IPS-15b (cell line): Measurements from ENCODE around the gene CAPN10.

Experiments
- H3K27me3 ChIP-seq: one replicate; pipeline ENCODE4 v1.6.1; 2013; ENCODE audit warnings: low read length; ENCODE audit not compliant: control insufficient read depth, insufficient read depth
- H3K36me3 ChIP-seq: one replicate; pipeline ENCODE4 v1.6.1; 2013; ENCODE audit warnings: low read length; ENCODE audit not compliant: control insufficient read depth, insufficient read depth
- H3K4me1 ChIP-seq: one replicate; pipeline ENCODE4 v1.6.1; 2013; ENCODE audit warnings: mild to moderate bottlenecking, low read length; ENCODE audit not compliant: control insufficient read depth, insufficient read depth
- H3K4me3 ChIP-seq: one replicate; pipeline ENCODE4 v1.5.1; 2013; ENCODE audit warnings: low read depth, low read length
- H3K9ac ChIP-seq: one replicate; pipeline ENCODE4 v1.6.1; 2013; ENCODE audit warnings: low read depth, mild to moderate bottlenecking, low read length
- H3K9me3 ChIP-seq: one replicate; pipeline ENCODE4 v1.6.1; 2013; ENCODE audit warnings: mild to moderate bottlenecking, low read length; ENCODE audit not compliant: control insufficient read depth, insufficient read depth

Gene CAPN10

DNA sequence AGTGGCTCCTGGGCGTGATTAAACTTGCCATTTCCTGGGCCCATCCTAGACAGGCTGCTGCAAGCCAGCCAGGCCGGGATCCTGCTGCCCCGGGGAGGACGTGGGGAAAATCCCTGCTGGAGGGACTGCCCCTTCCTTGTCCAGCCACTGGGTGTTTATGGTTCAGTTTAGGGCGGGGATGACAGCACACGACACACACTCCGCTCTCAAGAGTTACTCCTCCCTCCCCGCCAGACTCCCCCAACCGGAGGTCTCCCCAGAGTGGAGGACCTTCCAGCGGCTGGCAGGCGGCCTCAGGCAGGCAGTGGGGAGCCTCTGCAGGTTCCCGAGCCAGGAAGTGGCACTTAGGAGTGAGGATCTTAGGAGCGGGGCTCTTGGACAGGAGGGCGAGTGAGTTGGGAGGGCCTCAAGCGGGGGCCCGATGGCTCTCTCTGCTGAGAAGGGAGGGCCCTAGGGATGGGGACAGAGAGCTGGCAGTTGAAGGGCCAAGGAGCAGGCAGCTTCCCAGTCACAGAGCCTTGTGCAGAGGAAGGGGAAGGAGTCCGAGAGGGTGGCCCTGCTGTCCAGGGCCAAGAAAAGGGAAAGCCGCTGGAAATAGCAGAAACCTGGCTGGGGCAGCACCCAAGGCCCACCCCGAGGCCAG, 33.1 kb downstream of the CAPN10 start:
- no peak overlapping the region for H3K4me3 ChIP-seq
- no peaks in the 10 kb centered on the region for H3K4me1 ChIP-seq
- no peaks in the 10 kb centered on the region for H3K36me3 ChIP-seq
- no peak overlapping the region for H3K9ac ChIP-seq
- peaks cover 4% of the 10 kb centered on the region for H3K9me3 ChIP-seq
- H3K27me3 ChIP-seq, result no peaks in the 10 kb centered on the region

DNA sequence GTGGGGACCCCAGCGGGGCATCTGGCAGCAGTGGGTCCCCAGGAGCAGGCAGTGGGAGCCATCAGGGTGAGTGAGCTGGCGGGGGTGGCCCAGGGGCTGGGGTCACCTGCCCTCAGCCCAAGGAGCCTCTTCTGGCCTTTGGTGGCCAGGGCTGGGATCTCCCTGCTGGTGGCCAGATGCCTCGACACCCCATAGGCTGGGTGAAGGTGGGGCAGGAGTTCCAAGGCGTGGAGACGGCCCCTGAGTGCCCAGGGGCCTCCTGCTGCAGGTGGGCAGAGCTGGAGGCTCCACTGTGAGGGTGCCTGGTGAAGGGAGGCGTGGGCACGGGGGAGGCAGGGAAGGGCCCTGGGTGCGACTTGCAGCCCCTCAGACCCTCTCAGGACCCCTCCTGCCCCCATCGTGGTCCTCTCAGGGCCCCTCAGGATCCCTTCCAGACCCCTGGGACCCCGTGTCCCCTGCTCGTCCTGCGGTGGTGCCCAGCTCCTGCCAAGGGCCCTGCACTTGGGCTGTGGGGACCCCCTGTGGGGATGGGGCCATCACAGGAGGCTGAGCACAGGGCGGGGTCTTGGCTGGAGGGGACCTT, 33.7 kb downstream of the CAPN10 start:
- H3K9me3 ChIP-seq, result peaks cover 4% of the 10 kb centered on the region
- no peak overlapping the region for H3K9ac ChIP-seq
- H3K36me3 ChIP-seq, result no peaks in the 10 kb centered on the region
- no peaks in the 10 kb centered on the region for H3K4me1 ChIP-seq
- H3K4me3 ChIP-seq, result no peak overlapping the region
- no peaks in the 10 kb centered on the region for H3K27me3 ChIP-seq

DNA sequence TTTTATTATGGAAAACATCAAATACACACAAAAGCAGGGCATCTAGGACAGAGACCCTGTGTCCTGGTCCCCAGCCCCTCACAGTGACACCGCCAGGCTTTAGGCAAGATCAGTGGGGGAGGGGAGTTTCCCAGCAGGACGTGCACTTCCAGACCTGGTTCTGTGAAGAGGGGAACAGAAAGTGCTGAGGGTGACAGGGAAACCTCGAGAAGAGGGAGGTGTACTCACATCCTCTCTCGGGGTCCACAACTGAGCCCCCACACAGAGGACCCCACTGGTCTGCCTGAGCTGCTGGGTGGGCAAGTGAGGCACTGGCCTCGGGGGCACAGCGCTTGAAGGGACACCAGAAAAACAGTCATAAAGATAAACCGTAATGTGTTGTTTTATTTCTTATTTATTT, 34.3 kb downstream of the CAPN10 start:
- Histone ChIP-seq H3K4me1 (no peaks in the 10 kb centered on the region), H3K36me3 (no peaks in the 10 kb centered on the region), H3K4me3 (no peak overlapping the region), H3K9me3 (peaks cover 4% of the 10 kb centered on the region), H3K27me3 (no peaks in the 10 kb centered on the region), H3K9ac (no peak overlapping the region)

DNA sequence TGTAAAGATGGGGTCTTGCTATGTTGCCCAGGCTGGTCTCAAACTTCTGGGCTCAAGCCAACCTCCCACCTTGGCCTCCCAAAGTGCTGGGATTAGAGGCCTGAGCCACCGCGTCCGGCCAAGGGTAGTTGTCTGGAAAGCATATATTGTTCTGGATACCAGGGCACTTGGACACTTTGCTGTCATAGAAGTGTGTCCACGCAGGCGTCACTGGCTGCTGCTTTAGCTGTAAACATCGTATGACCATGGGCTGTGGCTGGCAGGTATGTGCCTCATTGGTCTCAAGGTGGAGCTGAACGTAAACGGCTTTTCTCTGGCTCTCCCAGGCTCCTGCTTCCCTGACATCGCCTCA, 35.5 kb downstream of the CAPN10 start:
- Histone ChIP-seq H3K4me3 (no peak overlapping the region), H3K4me1 (no peaks in the 10 kb centered on the region), H3K27me3 (no peaks in the 10 kb centered on the region), H3K36me3 (no peaks in the 10 kb centered on the region), H3K9ac (no peak overlapping the region), H3K9me3 (no peaks in the 10 kb centered on the region)

DNA sequence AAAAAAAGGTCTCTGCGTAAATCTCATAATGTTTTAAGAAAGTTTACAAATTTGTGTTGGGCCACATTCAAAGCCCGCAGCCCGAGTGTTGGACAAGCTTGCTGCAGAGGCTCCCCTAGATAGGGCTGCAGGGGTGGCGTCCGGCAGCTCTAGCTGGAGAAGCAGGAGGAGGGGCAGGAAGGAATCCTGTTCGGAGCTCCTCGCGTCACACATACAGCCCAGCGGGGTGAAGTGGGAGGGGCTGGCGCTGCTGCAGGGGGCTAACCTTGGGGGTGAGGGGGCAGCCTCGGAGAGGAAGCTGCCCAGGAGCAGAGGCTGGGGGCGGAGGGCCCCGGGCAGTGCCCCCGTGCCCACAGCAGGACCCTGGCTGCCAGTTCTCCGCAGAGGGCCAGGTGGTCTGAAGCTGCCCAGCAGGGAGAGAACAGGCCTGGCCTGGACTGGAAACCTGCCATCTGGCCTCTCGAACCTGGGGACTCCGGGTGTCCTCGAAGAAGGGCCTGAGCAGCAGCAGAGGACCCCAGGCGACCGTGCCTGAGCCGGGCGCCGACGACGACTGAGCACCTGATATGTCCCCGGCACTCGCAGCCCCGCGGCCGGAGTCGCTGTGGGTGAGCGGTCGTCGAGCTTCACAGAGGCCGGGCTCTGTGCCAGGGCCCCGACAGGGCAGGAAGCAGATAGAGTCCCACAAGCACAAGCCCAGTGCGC, 36.1 kb downstream of the CAPN10 start:
- no peak overlapping the region for H3K9ac ChIP-seq
- H3K4me3 ChIP-seq, result no peak overlapping the region
- no peaks in the 10 kb centered on the region for H3K27me3 ChIP-seq
- H3K4me1 ChIP-seq, result no peaks in the 10 kb centered on the region
- H3K36me3 ChIP-seq, result no peaks in the 10 kb centered on the region
- H3K9me3 ChIP-seq, result no peaks in the 10 kb centered on the region

DNA sequence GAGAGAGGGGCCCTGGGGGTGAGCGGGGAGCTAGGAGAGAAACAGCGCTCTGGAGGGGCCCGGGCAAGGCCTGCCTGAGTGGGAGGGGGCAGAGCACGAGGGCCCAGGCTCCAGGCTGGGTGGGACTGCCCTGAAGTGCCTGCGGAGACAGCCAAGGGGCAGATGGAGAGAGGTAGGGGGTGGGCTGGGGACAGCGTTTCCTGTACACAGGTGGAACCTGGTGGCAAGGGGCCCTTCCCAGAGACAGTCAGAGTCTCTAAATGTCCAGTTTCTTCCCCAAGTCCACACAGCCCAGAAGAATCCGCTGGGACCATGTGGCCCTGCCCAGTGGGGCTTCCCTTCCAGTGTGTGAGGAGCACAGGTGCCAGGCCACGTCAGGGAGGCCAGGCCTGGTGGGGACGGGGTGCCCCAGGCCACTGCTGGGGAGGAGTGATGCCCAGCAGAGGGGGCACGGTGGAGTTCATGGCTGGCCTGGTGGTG, 37.0 kb downstream of the CAPN10 start:
- H3K4me1 ChIP-seq, result no peaks in the 10 kb centered on the region
- no peak overlapping the region for H3K9ac ChIP-seq
- H3K9me3 ChIP-seq, result no peaks in the 10 kb centered on the region
- H3K36me3 ChIP-seq, result no peaks in the 10 kb centered on the region
- no peaks in the 10 kb centered on the region for H3K27me3 ChIP-seq
- H3K4me3 ChIP-seq, result no peak overlapping the region

DNA sequence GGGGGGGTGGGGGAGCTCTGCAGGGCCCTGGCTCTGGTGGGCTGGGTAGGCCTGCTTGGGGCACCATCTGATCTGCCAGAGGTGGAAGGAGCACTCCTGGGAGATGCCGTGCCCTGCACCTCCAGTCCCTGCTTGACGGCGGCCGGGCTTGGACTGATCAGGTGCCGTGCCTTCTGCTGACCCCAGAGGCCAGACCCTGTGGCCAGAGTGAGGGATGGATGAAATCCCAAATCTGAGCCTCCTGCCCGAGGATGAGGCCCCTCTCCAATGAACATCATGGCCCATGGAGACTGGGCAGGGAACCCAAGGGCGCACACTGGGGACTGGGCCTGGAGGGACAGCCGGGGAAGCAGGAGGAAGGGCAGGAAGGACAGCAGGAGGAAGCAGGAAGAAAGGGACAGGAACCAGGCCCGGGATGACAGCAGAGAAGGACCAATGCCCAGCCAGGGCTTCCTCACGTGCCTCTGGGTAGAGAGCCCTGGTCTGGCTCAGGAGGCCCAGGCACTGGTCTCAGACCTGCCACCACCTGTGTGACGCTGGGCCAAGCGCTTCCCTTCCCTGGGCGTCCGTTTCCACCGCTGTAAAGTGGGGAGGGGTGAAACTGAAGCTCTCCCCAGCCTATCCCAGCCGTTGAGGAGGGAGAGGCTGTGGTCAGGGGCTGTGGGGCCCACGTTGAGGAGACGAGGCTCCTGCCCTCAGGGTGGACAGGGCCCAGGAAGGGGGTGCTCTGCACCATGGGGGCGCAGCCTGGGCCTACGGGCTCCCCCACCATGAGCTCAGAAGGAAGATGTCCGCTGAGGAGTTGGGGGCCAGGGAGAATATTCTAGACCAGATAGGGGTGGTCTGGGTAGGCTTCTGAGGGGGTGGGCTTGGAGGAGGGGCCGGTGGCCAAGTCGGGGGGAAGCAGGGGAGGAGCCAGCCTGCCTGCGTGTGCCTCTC, 37.7 kb downstream of the CAPN10 start:
- Histone ChIP-seq H3K9me3 (no peaks in the 10 kb centered on the region), H3K4me3 (no peak overlapping the region), H3K4me1 (no peaks in the 10 kb centered on the region), H3K27me3 (no peaks in the 10 kb centered on the region), H3K36me3 (no peaks in the 10 kb centered on the region), H3K9ac (no peak overlapping the region)

DNA sequence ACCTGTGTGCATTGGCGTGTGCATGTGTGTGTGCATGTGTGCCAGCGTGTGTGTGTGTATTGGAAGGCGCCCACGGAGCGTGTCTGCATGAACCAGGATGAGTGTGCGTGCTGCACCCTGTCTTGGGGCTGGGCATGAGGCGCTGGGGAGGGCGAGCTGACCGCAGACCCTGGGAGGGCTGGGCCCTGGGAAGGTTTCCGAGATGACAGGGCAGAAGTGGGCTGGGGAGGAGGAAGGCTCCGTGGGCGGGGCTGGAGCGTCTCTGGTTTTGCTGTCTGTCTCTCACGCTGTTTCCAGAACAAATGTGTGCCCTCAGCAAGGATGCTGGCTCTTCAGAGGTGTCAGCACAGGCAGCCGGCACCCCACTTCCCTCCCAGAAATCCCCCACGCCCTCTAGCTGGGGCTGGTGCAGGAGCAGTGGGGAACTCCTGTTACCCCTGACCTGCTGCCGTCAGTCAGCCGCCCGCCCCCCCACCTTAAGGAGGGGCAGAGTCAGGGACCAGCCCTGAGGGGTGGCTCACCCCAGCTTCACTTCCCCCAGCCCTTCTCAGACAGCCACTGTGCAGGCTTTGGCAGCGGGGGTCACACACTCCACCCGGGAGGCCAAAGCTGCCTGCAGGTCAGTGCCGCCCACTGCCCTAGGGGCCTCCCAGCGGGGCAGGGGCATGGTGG, 38.6 kb downstream of the CAPN10 start, which contains the start of gene GPR35:
TSS of gene GPR35 (plus strand) at position 531 of the 672 bp plus-strand sequence. CDS start 4,473 bp downstream, outside the sequence.
- H3K4me3 ChIP-seq, result no peak within 1 kb of the TSS
- no peaks in the 10 kb centered on the region for H3K27me3 ChIP-seq
- no peaks in the 10 kb centered on the region for H3K9me3 ChIP-seq
- H3K9ac ChIP-seq, result no peak within 1 kb of the TSS
- no peaks in the 10 kb centered on the region for H3K36me3 ChIP-seq
- H3K4me1 ChIP-seq, result no peaks in the 10 kb centered on the region

DNA sequence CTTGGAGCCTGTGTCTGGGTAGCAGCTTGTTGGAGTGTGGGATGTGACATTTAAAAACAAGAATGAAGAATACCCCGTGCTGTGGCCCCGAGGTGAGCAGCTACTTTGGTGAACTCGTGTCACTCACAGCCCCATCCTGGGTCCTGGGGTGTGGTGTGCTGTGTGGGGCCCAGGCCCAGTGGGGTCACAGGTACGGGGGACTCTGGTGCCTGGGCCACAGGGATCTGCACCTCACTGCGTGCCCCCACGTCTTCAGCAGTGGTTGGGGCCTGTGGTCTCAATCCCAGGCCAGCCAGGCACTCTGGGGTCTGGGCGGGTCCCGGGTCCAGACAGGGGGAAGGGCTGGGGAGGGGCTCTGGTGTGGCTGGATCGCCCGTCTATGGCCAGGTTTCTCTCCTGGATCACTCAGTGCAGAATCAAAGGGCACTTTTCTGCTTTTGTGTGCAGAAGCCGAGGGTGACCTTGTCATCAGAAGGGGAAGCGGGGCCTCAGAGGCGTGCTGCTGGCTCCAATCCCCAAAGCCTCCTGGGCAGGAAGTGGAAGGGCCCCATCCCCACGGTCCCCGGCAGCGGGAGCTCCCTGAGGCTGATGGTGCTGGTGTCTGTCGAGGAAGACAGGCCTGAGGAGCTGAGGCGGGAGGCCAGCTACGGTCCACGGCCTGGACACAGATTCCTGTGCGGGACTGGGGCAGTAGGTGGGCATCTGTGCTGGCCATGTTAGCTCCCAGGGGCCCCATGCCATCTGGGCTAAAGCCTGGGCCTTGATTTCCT, 40.2 kb downstream of the CAPN10 start:
- H3K9me3 ChIP-seq, result peaks cover under 1% of the 10 kb centered on the region
- H3K4me3 ChIP-seq, result no peak overlapping the region
- no peak overlapping the region for H3K9ac ChIP-seq
- no peaks in the 10 kb centered on the region for H3K4me1 ChIP-seq
- no peaks in the 10 kb centered on the region for H3K27me3 ChIP-seq
- H3K36me3 ChIP-seq, result no peaks in the 10 kb centered on the region

DNA sequence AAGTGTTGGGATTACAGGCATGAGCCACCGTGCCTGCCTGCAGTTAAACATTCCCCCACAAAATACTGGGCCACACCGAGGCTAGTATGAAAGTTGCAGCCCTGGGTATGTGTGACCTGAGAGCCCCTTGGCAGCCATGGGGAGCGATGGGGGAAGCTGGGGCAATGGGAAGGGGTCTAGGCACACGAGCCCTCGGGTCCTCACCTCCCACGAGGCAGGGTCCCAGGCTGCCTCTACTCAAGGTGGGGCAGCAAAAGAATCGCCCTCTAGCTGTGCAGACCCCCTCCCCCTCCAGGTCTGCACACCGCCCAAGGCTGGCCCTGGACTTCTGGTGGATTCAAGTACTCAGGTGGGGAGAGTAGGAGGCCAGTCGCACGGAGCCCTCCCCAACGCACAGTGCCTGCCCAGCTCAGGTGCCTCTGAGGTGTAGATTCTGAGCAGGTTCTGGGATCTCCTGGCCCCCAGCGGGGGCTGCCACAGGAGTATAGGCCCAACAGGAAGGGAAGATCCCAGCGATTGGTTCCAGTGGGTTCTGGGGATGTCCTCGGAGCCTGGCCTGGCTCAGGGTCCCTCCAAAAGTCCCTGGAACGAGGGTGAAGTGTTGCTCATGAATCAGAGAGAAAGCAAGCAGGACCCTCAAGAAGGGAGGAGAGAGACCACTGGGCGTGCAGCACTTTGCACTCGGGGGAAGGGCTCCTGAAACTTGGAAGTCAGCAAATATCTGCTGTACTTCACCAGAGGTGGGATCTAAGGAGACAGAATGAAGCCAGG, 41.4 kb downstream of the CAPN10 start:
- Histone ChIP-seq H3K4me3 (no peak overlapping the region), H3K9ac (no peak overlapping the region), H3K9me3 (peaks cover 10% of the 10 kb centered on the region), H3K36me3 (no peaks in the 10 kb centered on the region), H3K27me3 (no peaks in the 10 kb centered on the region), H3K4me1 (no peaks in the 10 kb centered on the region)
